OCI-LY7 (cell line): ENCODE measurements around the gene SCG5. TPM values are rescaled to one million over a fixed set of nuclear protein-coding genes. Genes with fewer than 3 reads are reported as not detected.
A peak's percentile ranks its signal among the peaks of the same experiment; 100 is the strongest.

Experiments used
- BruUV-seq: library from RNA; stranded (reverse); fragments of 400-500 nt; replicated peaks from 2 replicates; lab custom pipeline; 2021; lab: Mats Ljungman, UMichigan
- CTCF ChIA-PET: fragments of 300-600 bp; sonication (Branson Sonifier 250); formaldehyde crosslinking; loops from one replicate; lab custom pipeline; 2022; ENCODE audit warnings: antibody characterized with exemption; ENCODE audit not compliant: unreplicated experiment; lab: Charles Lee
- POLR2A ChIA-PET: fragments of 300-600 bp; sonication (Branson Sonifier 250); formaldehyde crosslinking; loops from one replicate; lab custom pipeline; 2022; ENCODE audit warnings: antibody characterized with exemption; lab: Charles Lee
- DNase-seq: peaks from one replicate; pipeline ENCODE4 v3.0.0-alpha.2; 2015; ENCODE audit warnings: low spot score
- H2AFZ ChIP-seq: fragments of 200-600 bp; sonication (generic), shearing (Covaris generic); 2 replicates; pipeline ENCODE4 v1.6.1; 2014; ENCODE audit warnings: mild to moderate bottlenecking, antibody characterized with exemption, low read length, moderate library complexity
- H3K27ac ChIP-seq: fragments of 200-600 bp; sonication (generic); 2 replicates; pipeline ENCODE4 v1.5.1; 2014; ENCODE audit warnings: mixed run types, low read depth, mild to moderate bottlenecking, moderate library complexity, low read length, inconsistent platforms; ENCODE audit not compliant: poor library complexity, severe bottlenecking
- H3K36me3 ChIP-seq: fragments of 200-600 bp; sonication (generic); 2 replicates; pipeline ENCODE4 v1.6.1; 2014; ENCODE audit warnings: mild to moderate bottlenecking, antibody characterized with exemption, low read length, moderate library complexity, mixed read lengths; ENCODE audit not compliant: insufficient read depth
- H3K4me1 ChIP-seq: fragments of 200-600 bp; sonication (generic); 2 replicates; pipeline ENCODE4 v1.5.1; 2014; ENCODE audit warnings: mild to moderate bottlenecking, low read length; ENCODE audit not compliant: insufficient read depth, poor library complexity, severe bottlenecking
- H3K4me2 ChIP-seq: fragments of 200-600 bp; sonication (generic); 2 replicates; pipeline ENCODE4 v1.6.1; 2014; ENCODE audit warnings: mild to moderate bottlenecking, low read length
- H3K4me3 ChIP-seq: fragments of 200-600 bp; sonication (generic); 2 replicates; pipeline ENCODE4 v1.5.1; 2014; ENCODE audit warnings: mild to moderate bottlenecking, low read depth, low read length; ENCODE audit not compliant: poor library complexity, severe bottlenecking
- H3K79me2 ChIP-seq: fragments of 200-600 bp; sonication (generic); 2 replicates; pipeline ENCODE4 v1.6.1; 2016; ENCODE audit warnings: low read depth, mild to moderate bottlenecking, low read length, moderate library complexity, mixed read lengths; ENCODE audit not compliant: insufficient read depth
- H3K9me2 ChIP-seq: fragments of 200-600 bp; sonication (generic); 2 replicates; pipeline ENCODE4 v1.6.1; 2016; ENCODE audit warnings: mild to moderate bottlenecking, low read length, mixed read lengths; ENCODE audit not compliant: insufficient read depth
- H3K9me3 ChIP-seq: fragments of 200-600 bp; sonication (generic); 2 replicates; pipeline ENCODE4 v1.6.1; 2014; ENCODE audit warnings: mild to moderate bottlenecking, mixed run types, low read length, mixed read lengths
- H4K20me1 ChIP-seq: fragments of 200-600 bp; sonication (generic); 2 replicates; pipeline ENCODE4 v1.6.1; 2014; ENCODE audit warnings: mild to moderate bottlenecking, antibody characterized with exemption, low read length, moderate library complexity, mixed read lengths; ENCODE audit not compliant: insufficient read depth
- CTCF ChIP-seq: fragments of 200-600 bp; sonication (generic); conservative IDR thresholded peaks from 2 replicates; pipeline ENCODE4 v1.5.1; 2014; ENCODE audit warnings: mild to moderate bottlenecking, antibody characterized with exemption, low read length, moderate library complexity, mixed read lengths
- EZH2phosphoT487 ChIP-seq: fragments of 200-600 bp; sonication (generic); IDR thresholded peaks from 2 replicates; pipeline ENCODE4 v1.6.1; 2018; ENCODE audit warnings: low read depth, borderline replicate concordance, mild to moderate bottlenecking, mixed run types, antibody characterized with exemption, low read length, moderate library complexity, mixed read lengths
- intact Hi-C: fragments of 100-400 bp; cut with micrococcal nuclease; formaldehyde crosslinking; loops from one replicate; pipeline ENCODE4 v1.10.0; 2022; ENCODE audit not compliant: unreplicated experiment
- total RNA-seq, 2 experiments: library from RNA; depleted of rRNA in 1 of 2; stranded (reverse); fragments of >200 nt in 1 of 2; shearing (Covaris generic) in 1 of 2; gene quantifications; 2 replicates each; pipeline ENCODE4 v1.2.3, GENCODE V29; 2014 to 2022

Gene SCG5
- total RNA-seq, 2 experiments from 2014 or later = 1.5 to 4.7 TPM

- Histone ChIP-seq H3K9me2 (no peaks in the 10 kb centered on the region), H3K4me1 (no peaks in the 10 kb centered on the region), H3K9me3 (no peaks in the 10 kb centered on the region), H2AFZ (peak overlapping the region; percentile 18; the same call in 1 of the 2 replicates), H3K27ac (no peak overlapping the region), H3K79me2 (no peaks in the 10 kb centered on the region), H3K4me2 (no peak overlapping the region), H4K20me1 (no peaks in the 10 kb centered on the region), H3K4me3 (no peak overlapping the region), H3K36me3 (no peaks in the 10 kb centered on the region)
- TF ChIP-seq CTCF = no peak
- POLR2A ChIA-PET = interaction anchor here (0.8 kb wide), 1 partner anchor 12 kb away, joined by 4 read pairs; no protein-coding TSS in a partner anchor
- no peak for DNase-seq
- CTCF ChIA-PET = no interaction called here
- intact Hi-C loops = no loop called here
- no TSS peak for BruUV-seq
These were observed 75.5 kb downstream of the SCG5 start for GRCh38 chr15:32716915-32717425.

- Histone ChIP-seq H2AFZ (peak within 1 kb of the TSS; percentile 18; the same call in 1 of the 2 replicates), H3K4me1 (no peaks in the 10 kb centered on the region), H3K4me3 (no peak within 1 kb of the TSS), H3K9me3 (no peaks in the 10 kb centered on the region), H3K4me2 (no peak within 1 kb of the TSS), H3K27ac (no peak within 1 kb of the TSS), H3K36me3 (no peaks in the 10 kb centered on the region), H3K9me2 (no peaks in the 10 kb centered on the region), H3K79me2 (no peaks in the 10 kb centered on the region), H4K20me1 (no peaks in the 10 kb centered on the region)
- POLR2A ChIA-PET = interaction anchor here (0.8 kb wide), 1 partner anchor 12 kb away, joined by 4 read pairs; no protein-coding TSS in a partner anchor
- DNase-seq = no peak
- CTCF ChIA-PET = no interaction called here
- BruUV-seq = no TSS peak
- intact Hi-C loops = no loop called here
- TF ChIP-seq EZH2phosphoT487 (no peak), CTCF (no peak)
These were observed 76.1 kb downstream of the SCG5 start, which contains the start of gene GREM1 for GRCh38 chr15:32717426-32718226. Gene GREM1, plus strand, starts transcription at chr15:32718004. Its CDS starts 12,687 bp downstream, at chr15:32730691.
